Esophagus muscularis mucosa (tissue), 4 donors: ENCODE results near the gene RAB11FIP4. TPM values are rescaled to one million over a fixed set of nuclear protein-coding genes. Genes with fewer than 3 reads are reported as not detected.

Experiments
- DNase-seq: peaks from one replicate; pipeline ENCODE4 v3.0.0-alpha.2; 2017; ENCODE audit errors: extremely low spot score
- H3K27ac ChIP-seq, 4 donors: fragments of 200-600 bp; sonication (generic); replicated peaks in 1 of 4; 1 replicate in 3 of 4; 2 replicates in 1 of 4; pipeline ENCODE4 v1.5.1; 2016 to 2019; ENCODE audit warnings: mild to moderate bottlenecking in 1 of 4
- H3K27me3 ChIP-seq, 4 donors: fragments of 200-600 bp; sonication (generic); one replicate each; pipeline versions ENCODE4 v1.5.1 to v1.6.0; 2016 to 2019
- H3K36me3 ChIP-seq, 4 donors: fragments of 200-600 bp; sonication (generic); one replicate each; pipeline ENCODE4 v1.5.1; 2016 to 2019
- H3K4me1 ChIP-seq, 4 donors: fragments of 200-600 bp; sonication (generic); one replicate each; pipeline ENCODE4 v1.5.1; 2016 to 2019
- H3K4me3 ChIP-seq, 4 donors: fragments of 200-600 bp; sonication (generic); 1 replicate in 2 of 4; 2 replicates in 2 of 4; pipeline ENCODE4 v1.5.1; 2016 to 2019; ENCODE audit warnings: mild to moderate bottlenecking in 4 of 4, moderate library complexity in 1 of 4
- H3K9me3 ChIP-seq, 4 donors: fragments of 200-600 bp; sonication (generic); 1 replicate in 3 of 4; 2 replicates in 1 of 4; pipeline ENCODE4 v1.5.1; 2016 to 2019
- EP300 ChIP-seq: sonication (generic); formaldehyde crosslinking; IDR thresholded peaks from one replicate; pipeline ENCODE4 v1.6.1; 2017; ENCODE audit warnings: antibody characterized with exemption
- POLR2A ChIP-seq: fragments of 450-650 bp; IDR thresholded peaks from one replicate; pipeline ENCODE4 v1.6.1; 2017; ENCODE audit warnings: antibody characterized with exemption, moderate library complexity, mild to moderate bottlenecking, low read depth
- POLR2AphosphoS5 ChIP-seq, 2 donors: sonication (generic); formaldehyde crosslinking; IDR thresholded peaks; one replicate each; pipeline ENCODE4 v1.6.1; 2017; ENCODE audit warnings: antibody characterized with exemption in 2 of 2
- WGBS: methylation state at CpG from one replicate; pipeline ENCODE4 v1.1.5; 2018; 5-methylcytosine and 5-hydroxymethylcytosine counted together
- intact Hi-C: fragments of 100-400 bp; cut with DNase I; formaldehyde crosslinking; loops from one replicate; pipeline ENCODE4 v1.15.1; 2023
- total RNA-seq, 4 donors: library from RNA; depleted of rRNA; stranded (reverse); fragments of >200 nt; gene quantifications; one replicate each; pipeline versions ENCODE4 v1.1.0 to v1.2.1, GENCODE V29; 2016
- TF ChIP-seq, protein P1 (sequence below), 3 experiments: fragments of 200-600 bp in 2 of 3; fragments of 450-650 bp in 1 of 3; sonication (generic) in 2 of 3; IDR thresholded peaks; one replicate each; pipeline ENCODE4 v1.5.1; 2017 to 2019; ENCODE audit warnings: antibody characterized with exemption in 3 of 3, mild to moderate bottlenecking in 2 of 3, moderate library complexity in 1 of 3

The RAB11FIP4 gene
- total RNA-seq, 4 donors from 2014 or later: 0.75 to 2.3 (median 1.7) TPM

DNA sequence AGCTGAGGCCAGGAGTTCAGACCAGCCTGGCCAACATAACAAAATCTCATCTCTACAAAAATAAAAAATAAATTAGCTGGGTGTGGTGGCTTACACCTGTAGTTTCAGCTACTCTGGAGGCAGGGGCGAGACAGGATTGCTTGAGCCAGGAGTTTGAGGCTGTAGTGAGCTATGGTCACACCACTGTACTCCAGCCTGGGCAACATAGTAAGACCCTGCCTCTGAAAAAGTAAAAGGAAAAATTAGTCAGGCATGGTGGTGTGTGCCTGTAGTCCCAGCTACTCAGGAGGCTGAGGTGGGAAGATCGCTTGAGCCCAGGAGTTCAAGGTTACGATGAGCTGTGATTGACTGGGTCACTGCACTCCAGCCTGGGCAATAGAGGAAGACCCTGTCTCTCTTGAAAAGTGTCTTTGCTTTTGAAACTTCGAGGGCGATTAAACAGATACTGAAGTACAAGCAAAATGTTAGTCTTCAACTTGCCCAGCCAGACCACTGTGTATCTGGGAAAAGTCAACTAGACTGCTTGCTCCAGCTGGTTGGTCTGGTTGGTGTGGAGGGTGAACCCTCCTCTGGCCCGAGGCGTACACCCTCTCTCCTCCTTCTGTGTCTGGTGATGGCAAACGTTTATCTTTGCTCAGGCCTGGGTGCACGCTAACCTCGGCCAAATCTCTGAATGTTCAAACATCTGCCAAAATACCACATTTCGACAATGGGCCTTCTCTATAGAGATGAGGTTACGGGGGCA, 174.9 kb downstream of the RAB11FIP4 start:
- intact Hi-C loops: no loop called here
- no peak for DNase-seq
- Histone ChIP-seq H3K27ac (peak overlapping the region; percentile 79 to 87 (median 83)), H3K9me3 (no peaks in the 10 kb centered on the region), H3K27me3 (no peaks in the 10 kb centered on the region), H3K4me1 (peaks cover 77 to 100% (median 97%) of the 10 kb centered on the region in 4 donors), H3K36me3 (peaks cover 0 to 5% (median 0%) of the 10 kb centered on the region in 4 donors), H3K4me3 (no peak overlapping the region)
- TF ChIP-seq, protein P1, sequence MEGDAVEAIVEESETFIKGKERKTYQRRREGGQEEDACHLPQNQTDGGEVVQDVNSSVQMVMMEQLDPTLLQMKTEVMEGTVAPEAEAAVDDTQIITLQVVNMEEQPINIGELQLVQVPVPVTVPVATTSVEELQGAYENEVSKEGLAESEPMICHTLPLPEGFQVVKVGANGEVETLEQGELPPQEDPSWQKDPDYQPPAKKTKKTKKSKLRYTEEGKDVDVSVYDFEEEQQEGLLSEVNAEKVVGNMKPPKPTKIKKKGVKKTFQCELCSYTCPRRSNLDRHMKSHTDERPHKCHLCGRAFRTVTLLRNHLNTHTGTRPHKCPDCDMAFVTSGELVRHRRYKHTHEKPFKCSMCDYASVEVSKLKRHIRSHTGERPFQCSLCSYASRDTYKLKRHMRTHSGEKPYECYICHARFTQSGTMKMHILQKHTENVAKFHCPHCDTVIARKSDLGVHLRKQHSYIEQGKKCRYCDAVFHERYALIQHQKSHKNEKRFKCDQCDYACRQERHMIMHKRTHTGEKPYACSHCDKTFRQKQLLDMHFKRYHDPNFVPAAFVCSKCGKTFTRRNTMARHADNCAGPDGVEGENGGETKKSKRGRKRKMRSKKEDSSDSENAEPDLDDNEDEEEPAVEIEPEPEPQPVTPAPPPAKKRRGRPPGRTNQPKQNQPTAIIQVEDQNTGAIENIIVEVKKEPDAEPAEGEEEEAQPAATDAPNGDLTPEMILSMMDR (IDR thresholded peaks at IDR 0.05): no peak
- TF ChIP-seq EP300: no peak
- no peak for TF ChIP-seq POLR2A
- TF ChIP-seq POLR2AphosphoS5 (IDR thresholded peaks at IDR 0.05): no peak
- WGBS: 79% methylated on average over 12 of the region's 12 CpGs

DNA sequence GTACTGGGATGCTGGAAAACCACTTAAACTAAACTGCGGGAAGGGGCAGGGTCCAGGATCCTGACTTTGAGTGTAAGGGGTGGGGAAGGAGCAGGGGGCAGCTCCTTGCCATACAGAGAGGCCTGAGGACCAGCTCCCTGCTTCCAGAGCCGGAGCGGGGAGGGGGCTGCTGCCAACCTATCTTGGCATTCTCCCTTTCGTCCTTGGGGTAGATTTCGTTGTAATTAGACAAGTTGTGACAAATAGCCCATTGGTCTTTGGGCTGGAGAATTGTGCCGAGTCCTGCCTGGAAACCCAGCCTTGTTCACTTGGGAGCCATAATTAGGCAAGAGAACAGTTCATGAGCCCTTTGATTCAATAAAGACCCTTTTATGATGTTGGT, 175.5 kb downstream of the RAB11FIP4 start:
- WGBS: 87% methylated on average over 6 of the region's 6 CpGs
- intact Hi-C loops: no loop called here
- DNase-seq: no peak
- TF ChIP-seq, protein P1 (IDR thresholded peaks at IDR 0.05): no peak
- TF ChIP-seq POLR2AphosphoS5 (IDR thresholded peaks at IDR 0.05): no peak
- Histone ChIP-seq H3K27me3 (no peaks in the 10 kb centered on the region), H3K36me3 (peaks cover 0 to 5% (median 0%) of the 10 kb centered on the region in 4 donors), H3K4me3 (no peak overlapping the region), H3K27ac (peak overlapping the region; percentile 79 to 87 (median 83)), H3K4me1 (peaks cover 79 to 100% (median 97%) of the 10 kb centered on the region in 4 donors), H3K9me3 (no peaks in the 10 kb centered on the region)

DNA sequence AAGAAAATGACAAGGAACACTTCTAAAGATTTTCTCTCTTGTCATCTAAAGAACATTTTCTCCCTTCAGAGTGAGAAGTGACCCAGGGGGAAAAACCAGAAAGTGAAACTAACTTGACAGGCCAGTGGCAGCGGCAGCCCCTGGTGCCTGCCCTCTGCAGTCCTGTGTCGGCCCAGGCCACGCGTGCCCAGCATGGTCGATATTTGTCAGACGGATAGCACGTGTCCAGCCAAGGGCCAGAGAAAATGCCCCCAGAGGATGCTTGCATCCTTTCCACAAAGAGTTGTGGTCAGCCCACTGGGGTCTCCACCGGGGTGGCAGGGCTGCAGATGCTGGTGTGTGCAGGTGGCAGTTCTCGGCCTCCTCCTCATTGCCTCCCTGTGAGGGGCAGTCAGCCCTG, 176.6 kb downstream of the RAB11FIP4 start:
- no peak for DNase-seq
- TF ChIP-seq, protein P1 (IDR thresholded peaks at IDR 0.05): no peak
- no peak for TF ChIP-seq POLR2AphosphoS5 (IDR thresholded peaks at IDR 0.05)
- TF ChIP-seq EP300: no peak
- no peak for TF ChIP-seq POLR2A
- Histone ChIP-seq H3K27me3 (no peaks in the 10 kb centered on the region), H3K36me3 (no peaks in the 10 kb centered on the region), H3K9me3 (no peaks in the 10 kb centered on the region), H3K27ac (peak overlapping the region; percentile 79 to 87 (median 83)), H3K4me1 (peaks cover 85 to 100% (median 97%) of the 10 kb centered on the region in 4 donors), H3K4me3 (peak overlapping the region in 1 of 4 donors; percentile 0)
- intact Hi-C loops: no loop called here
- WGBS: 92% methylated on average over 7 of the region's 9 CpGs

DNA sequence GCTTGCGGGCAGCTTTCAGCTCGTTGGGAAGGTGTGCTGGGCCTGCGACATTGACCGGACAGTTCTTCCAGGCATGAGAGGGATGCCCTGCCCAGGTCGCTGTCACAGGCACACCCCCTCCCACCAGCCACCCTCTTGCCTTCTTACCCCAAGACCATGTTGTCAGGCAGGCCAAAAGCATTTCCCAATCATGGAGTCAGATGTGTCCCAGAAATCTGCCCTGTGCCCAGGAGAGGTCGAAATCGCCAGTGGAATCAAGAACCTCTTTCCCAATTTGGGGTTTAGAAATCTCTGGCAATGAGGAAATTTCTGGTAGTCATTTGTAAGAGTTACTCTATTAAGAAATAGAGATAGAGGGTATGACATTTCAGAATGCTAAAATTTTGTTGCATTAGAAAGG, 177.1 kb downstream of the RAB11FIP4 start:
- no peak for DNase-seq

DNA sequence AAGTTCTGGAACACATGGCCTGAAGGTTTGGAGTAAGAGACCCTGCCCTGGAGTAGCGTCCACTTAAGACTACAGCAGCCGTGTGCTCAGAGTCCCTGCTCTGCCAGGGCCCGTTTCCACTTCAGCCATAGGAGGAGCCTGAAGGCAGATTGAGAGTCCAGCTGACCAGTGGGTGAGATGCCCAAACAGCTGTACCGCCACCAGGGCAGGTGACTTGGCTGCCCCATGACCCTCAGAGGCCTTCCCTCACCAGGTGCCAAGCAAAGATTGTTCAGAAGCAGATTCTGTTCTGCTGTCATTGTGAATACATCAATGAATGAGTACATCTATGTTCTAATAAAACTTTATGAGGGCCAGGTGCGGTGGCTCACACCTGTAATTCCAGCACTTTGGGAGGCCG, 178.8 kb downstream of the RAB11FIP4 start:
- no peak overlapping the region for H3K4me3 ChIP-seq
- no peaks in the 10 kb centered on the region for H3K36me3 ChIP-seq
- no peaks in the 10 kb centered on the region for H3K9me3 ChIP-seq
- 90% methylated on average over 2 of the region's 6 CpGs for WGBS
- H3K27me3 ChIP-seq: no peaks in the 10 kb centered on the region
- H3K4me1 ChIP-seq: peaks cover 83 to 100% (median 98%) of the 10 kb centered on the region in 4 donors
- peak overlapping the region; percentile 79 to 87 (median 83) for H3K27ac ChIP-seq
- intact Hi-C loops: loop anchor here (5.0 kb wide), 1 partner anchor 127 kb away; no protein-coding TSS in a partner anchor
- DNase-seq: no peak
- TF ChIP-seq, protein P1 (IDR thresholded peaks at IDR 0.05): no peak
- TF ChIP-seq POLR2AphosphoS5 (IDR thresholded peaks at IDR 0.05) (no peak), EP300 (no peak), POLR2A (no peak)

More for the DNA sequence above, 177.1 kb downstream of the RAB11FIP4 start:
- Histone ChIP-seq H3K9me3 (no peaks in the 10 kb centered on the region), H3K36me3 (no peaks in the 10 kb centered on the region), H3K4me1 (peaks cover 88 to 100% (median 99%) of the 10 kb centered on the region in 4 donors), H3K27me3 (no peaks in the 10 kb centered on the region), H3K27ac (peak overlapping the region; percentile 79 to 87 (median 83)), H3K4me3 (no peak overlapping the region)
- 89% methylated on average over 7 of the region's 7 CpGs for WGBS
- TF ChIP-seq POLR2A (no peak), POLR2AphosphoS5 (IDR thresholded peaks at IDR 0.05) (peak in 1 of 2 donors; percentile 50)
- intact Hi-C loops: no loop called here
